Sigmoid colon (tissue), 7 donors: Measurements from ENCODE around the gene KIF26A. TPM values are rescaled to one million over a fixed set of nuclear protein-coding genes. Genes with fewer than 3 reads are reported as not detected.

Source experiments
- DNase-seq: peaks from one replicate; pipeline ENCODE4 v3.0.0-alpha.2; 2019
- H3K27ac ChIP-seq, 4 donors: fragments of 200-600 bp; sonication (generic); one replicate each; pipeline ENCODE4 v1.5.1; 2016 to 2019; ENCODE audit warnings: mild to moderate bottlenecking in 1 of 4
- H3K27me3 ChIP-seq, 3 donors: fragments of 200-600 bp; sonication (generic); one replicate each; pipeline ENCODE4 v1.5.1; 2019; ENCODE audit warnings: mild to moderate bottlenecking in 1 of 3
- H3K36me3 ChIP-seq, 4 donors: fragments of 200-600 bp; sonication (generic); one replicate each; pipeline ENCODE4 v1.5.1; 2016 to 2019
- H3K4me1 ChIP-seq, 4 donors: fragments of 200-600 bp; sonication (generic); one replicate each; pipeline ENCODE4 v1.5.1; 2017 to 2019
- H3K4me3 ChIP-seq, 4 donors: fragments of 200-600 bp; sonication (generic); one replicate each; pipeline ENCODE4 v1.5.1; 2017 to 2019; ENCODE audit warnings: mild to moderate bottlenecking in 2 of 4, moderate library complexity in 1 of 4
- H3K9me3 ChIP-seq, 4 donors: fragments of 200-600 bp in 3 of 4; sonication (generic) in 3 of 4; one replicate each; pipeline versions ENCODE4 v1.5.1 to v1.6.1; 2013 to 2019
- CTCF ChIP-seq, 4 experiments: fragments of 450-650 bp in 3 of 4; fragments of 200-600 bp in 1 of 4; IDR thresholded peaks; one replicate each; pipeline ENCODE4 v1.5.1; 2016 to 2019; ENCODE audit warnings: antibody characterized with exemption in 4 of 4, mild to moderate bottlenecking in 3 of 4, moderate library complexity in 2 of 4
- EP300 ChIP-seq, 4 donors: sonication (generic); formaldehyde crosslinking; IDR thresholded peaks; one replicate each; pipeline ENCODE4 v1.6.1; 2017; ENCODE audit warnings: antibody characterized with exemption in 4 of 4
- POLR2A ChIP-seq, 2 donors: fragments of 450-650 bp; IDR thresholded peaks; one replicate each; pipeline ENCODE4 v1.6.1; 2016; ENCODE audit warnings: antibody characterized with exemption in 2 of 2, mild to moderate bottlenecking in 2 of 2, moderate library complexity in 2 of 2
- POLR2AphosphoS5 ChIP-seq, 4 donors: sonication (generic); formaldehyde crosslinking; IDR thresholded peaks; one replicate each; pipeline ENCODE4 v1.6.1; 2017; ENCODE audit warnings: antibody characterized with exemption in 4 of 4
- WGBS, 2 donors: extraction: QIAGEN DNeasy Blood & Tissue Kit; methylation state at CpG; one replicate each; pipeline ENCODE4 v1.1.7; 2013; 5-methylcytosine and 5-hydroxymethylcytosine counted together
- intact Hi-C: fragments of 100-400 bp; cut with DNase I; formaldehyde crosslinking; loops from one replicate; pipeline ENCODE4 v1.15.1; 2023
- polyA plus RNA-seq, 3 donors: library from polyadenylated mRNA; stranded (reverse); fragments of 200-250 nt; gene quantifications; one replicate each; pipeline ENCODE4 v1.2.3, GENCODE V29; 2013
- total RNA-seq, 4 donors: library from RNA; depleted of rRNA; stranded (reverse); fragments of >200 nt; gene quantifications; one replicate each; pipeline ENCODE4 v1.1.0, GENCODE V29; 2016
- donor health status: healthy with polysubstance abuse.
- donor health status: Bipolar disorder and iron deficiency.
- donor health status: healthy.

The KIF26A gene
- total and polyA plus RNA-seq, 7 donors, result 0.60 to 4.2 (median 2.1) TPM

- Histone ChIP-seq H3K4me3 (no peak overlapping the region), H3K27ac (no peak overlapping the region), H3K36me3 (no peaks in the 10 kb centered on the region), H3K27me3 (no peaks in the 10 kb centered on the region), H3K4me1 (no peaks in the 10 kb centered on the region), H3K9me3 (no peaks in the 10 kb centered on the region)
- DNase-seq, result no peak
- intact Hi-C loops, result no loop called here
- whole genome bisulfite sequencing, 2 donors, result 84% methylated on average over 16 of the region's 16 CpGs
- no peak for TF ChIP-seq CTCF (IDR thresholded peaks at IDR 0.05)
- TF ChIP-seq POLR2AphosphoS5 (IDR thresholded peaks at IDR 0.05), result no peak
- TF ChIP-seq POLR2A (IDR thresholded peaks at IDR 0.05), result no peak
- no peak for TF ChIP-seq EP300 (IDR thresholded peaks at IDR 0.05)
Observed at GRCh38 chr14:104102282-104102914, 36.0 kb upstream of the KIF26A start.

- WGBS, 2 donors, result 91 to 93% methylated on average over 26 of the region's 26 CpGs
- no peak for DNase-seq
Observed at GRCh38 chr14:104103061-104103445, 35.3 kb upstream of the KIF26A start.

GRCh38 chr14:104103446-104104075 is 34.8 kb upstream of the KIF26A start:
- no peak overlapping the region for H3K27ac ChIP-seq
- no peaks in the 10 kb centered on the region for H3K36me3 ChIP-seq
- no peak for DNase-seq
- no peak overlapping the region for H3K4me3 ChIP-seq
- no peak for TF ChIP-seq POLR2A (IDR thresholded peaks at IDR 0.05)
- no peak for TF ChIP-seq EP300 (IDR thresholded peaks at IDR 0.05)
- TF ChIP-seq CTCF (IDR thresholded peaks at IDR 0.05), result no peak
- TF ChIP-seq POLR2AphosphoS5 (IDR thresholded peaks at IDR 0.05), result no peak
- intact Hi-C loops, result no loop called here
- H3K27me3 ChIP-seq, result no peaks in the 10 kb centered on the region
- H3K9me3 ChIP-seq, result no peaks in the 10 kb centered on the region
- H3K4me1 ChIP-seq, result no peaks in the 10 kb centered on the region
- 74 to 77% methylated on average over 23 of the region's 23 CpGs for WGBS, 2 donors

More at GRCh38 chr14:104103061-104103445, 35.3 kb upstream of the KIF26A start:
- Histone ChIP-seq H3K27me3 (no peaks in the 10 kb centered on the region), H3K9me3 (no peaks in the 10 kb centered on the region), H3K27ac (no peak overlapping the region), H3K4me1 (no peaks in the 10 kb centered on the region), H3K4me3 (no peak overlapping the region), H3K36me3 (no peaks in the 10 kb centered on the region)
- intact Hi-C loops, result no loop called here
- TF ChIP-seq EP300 (IDR thresholded peaks at IDR 0.05), result no peak
- no peak for TF ChIP-seq CTCF (IDR thresholded peaks at IDR 0.05)
- no peak for TF ChIP-seq POLR2A (IDR thresholded peaks at IDR 0.05)
- TF ChIP-seq POLR2AphosphoS5 (IDR thresholded peaks at IDR 0.05), result no peak

- no peak for TF ChIP-seq CTCF (IDR thresholded peaks at IDR 0.05)
- no peak for TF ChIP-seq EP300 (IDR thresholded peaks at IDR 0.05)
- TF ChIP-seq POLR2A (IDR thresholded peaks at IDR 0.05), result no peak
- TF ChIP-seq POLR2AphosphoS5 (IDR thresholded peaks at IDR 0.05), result no peak
- no peaks in the 10 kb centered on the region for H3K27me3 ChIP-seq
- no peak overlapping the region for H3K27ac ChIP-seq
- no peaks in the 10 kb centered on the region for H3K9me3 ChIP-seq
- H3K4me3 ChIP-seq, result no peak overlapping the region
- WGBS, 2 donors, result 69 to 84% methylated on average over 35 of the region's 35 CpGs
- no peaks in the 10 kb centered on the region for H3K4me1 ChIP-seq
- intact Hi-C loops, result no loop called here
- no peak for DNase-seq
- no peaks in the 10 kb centered on the region for H3K36me3 ChIP-seq
Observed at GRCh38 chr14:104104076-104104901, 34.1 kb upstream of the KIF26A start.
